Fibroblast of lung (primary cell): Measurements from ENCODE around the gene PHLDA1. TPM values are rescaled to one million over a fixed set of nuclear protein-coding genes. Genes with fewer than 3 reads are reported as not detected.

Source experiments
- DNase-seq, 2 donors: peaks; one replicate each; pipeline versions ENCODE4 v3.0.0 to v3.0.0-alpha.2; 2010; ENCODE audit warnings: low read depth in 2 of 2
- H2AFZ ChIP-seq: 2 replicates; pipeline ENCODE4 v1.5.1; 2012; ENCODE audit warnings: low read length, control low read depth, inconsistent platforms
- H3K27ac ChIP-seq: 2 replicates; pipeline ENCODE4 v1.5.1; 2011; ENCODE audit warnings: low read length, control low read depth; ENCODE audit not compliant: insufficient read depth
- H3K27me3 ChIP-seq: 2 replicates; pipeline ENCODE4 v1.5.1; 2011; ENCODE audit warnings: mild to moderate bottlenecking, low read length; ENCODE audit not compliant: control insufficient read depth, insufficient read depth
- H3K36me3 ChIP-seq: 2 replicates; pipeline ENCODE4 v1.5.1; 2011; ENCODE audit warnings: low read length; ENCODE audit not compliant: control insufficient read depth, insufficient read depth
- H3K4me1 ChIP-seq: 2 replicates; pipeline ENCODE4 v1.5.1; 2011; ENCODE audit warnings: low read length; ENCODE audit not compliant: control insufficient read depth, insufficient read depth; ENCODE audit errors: extremely low read depth
- H3K4me2 ChIP-seq: 2 replicates; pipeline ENCODE4 v1.5.1; 2011; ENCODE audit warnings: low read length, control low read depth; ENCODE audit not compliant: insufficient read depth; ENCODE audit errors: extremely low read depth
- H3K4me3 ChIP-seq, 4 experiments: fragments of 200-600 bp in 1 of 4; sonication (generic) in 1 of 4; replicated peaks in 1 of 4; 2 replicates each; pipeline ENCODE4 v1.5.1; 2011 to 2016; ENCODE audit warnings: low read length in 4 of 4, low read depth in 3 of 4, mild to moderate bottlenecking in 3 of 4, control low read depth in 2 of 4, inconsistent platforms in 1 of 4, mixed read lengths in 1 of 4; ENCODE audit not compliant: insufficient read depth in 1 of 4; ENCODE audit errors: control extremely low read depth in 1 of 4
- H3K79me2 ChIP-seq: 2 replicates; pipeline ENCODE4 v1.5.1; 2012; ENCODE audit warnings: mild to moderate bottlenecking, low read length, inconsistent platforms; ENCODE audit not compliant: control insufficient read depth, insufficient read depth
- H3K9ac ChIP-seq: 2 replicates; pipeline ENCODE4 v1.5.1; 2011; ENCODE audit warnings: mild to moderate bottlenecking, low read length, control low read depth; ENCODE audit not compliant: insufficient read depth
- H3K9me3 ChIP-seq: 2 replicates; pipeline ENCODE4 v1.5.1; 2012; ENCODE audit warnings: low read depth, low read length; ENCODE audit not compliant: control insufficient read depth, insufficient read depth
- H4K20me1 ChIP-seq: 2 replicates; pipeline ENCODE4 v1.5.1; 2011; ENCODE audit warnings: low read length; ENCODE audit not compliant: control insufficient read depth, insufficient read depth; ENCODE audit errors: extremely low read depth
- CTCF ChIP-seq, 2 donors: IDR thresholded peaks in 1 of 2; conservative IDR thresholded peaks in 1 of 2; 1 replicate in 1 of 2; 2 replicates in 1 of 2; pipeline ENCODE4 v1.5.1; 2011 to 2012; ENCODE audit warnings: low read length in 2 of 2, control low read depth in 1 of 2, inconsistent platforms in 1 of 2, low read depth in 1 of 2, mild to moderate bottlenecking in 1 of 2
- EZH2 ChIP-seq: IDR thresholded peaks from 2 replicates; pipeline ENCODE4 v1.5.1; 2012; ENCODE audit warnings: low read length, control low read depth, mild to moderate bottlenecking; ENCODE audit errors: missing control alignments
- polyA plus RNA-seq, 2 donors: library from polyadenylated mRNA; depleted of rRNA in 1 of 2; stranded (reverse) in 1 of 2; unstranded in 1 of 2; fragments of >200 nt; gene quantifications; 2 replicates each; pipeline ENCODE4 v1.2.1, GENCODE V29; 2011 to 2012; ENCODE audit warnings: missing spikeins in 1 of 2
- total RNA-seq: library from RNA; depleted of rRNA; stranded (reverse); fragments of >200 nt; gene quantifications from 2 replicates; pipeline ENCODE4 v1.2.1, GENCODE V29; 2014

The PHLDA1 gene
- total and polyA plus RNA-seq, 2 donors (not counting 1 experiment from before 2014, with no cell fraction given) = 48.1 to 252 TPM

- Histone ChIP-seq H3K9me3 (no peaks in the 10 kb centered on the region), H3K9ac (no peak overlapping the region), H4K20me1 (no peaks in the 10 kb centered on the region), H3K4me2 (no peak overlapping the region), H3K36me3 (no peaks in the 10 kb centered on the region), H3K27me3 (no peaks in the 10 kb centered on the region), H2AFZ (no peak overlapping the region), H3K4me1 (peaks cover 2% of the 10 kb centered on the region), H3K79me2 (peaks cover 99% of the 10 kb centered on the region), H3K27ac (no peak overlapping the region), H3K4me3 (no peak overlapping the region)
- no peak for DNase-seq
- TF ChIP-seq CTCF (conservative IDR thresholded peaks at IDR 0.05 in 1 of 2, IDR thresholded peaks at IDR 0.05 in 1 of 2; ENCODE audit: low read depth in 1 of 2, low read length in 2 of 2) (no peak), EZH2 (no peak)
Measured at GRCh38 chr12:76078748-76079147, 47.2 kb upstream of the PHLDA1 start.

- no peak for TF ChIP-seq CTCF (conservative IDR thresholded peaks at IDR 0.05 in 1 of 2, IDR thresholded peaks at IDR 0.05 in 1 of 2; ENCODE audit: low read depth in 1 of 2, low read length in 2 of 2)
- TF ChIP-seq EZH2 = no peak
- Histone ChIP-seq H4K20me1 (no peaks in the 10 kb centered on the region), H3K9me3 (no peaks in the 10 kb centered on the region), H3K4me1 (peaks cover under 1% of the 10 kb centered on the region), H3K4me2 (no peak overlapping the region), H3K9ac (no peak overlapping the region), H3K4me3 (no peak overlapping the region), H3K36me3 (peaks cover 3% of the 10 kb centered on the region), H2AFZ (no peak overlapping the region), H3K27ac (no peak overlapping the region), H3K27me3 (no peaks in the 10 kb centered on the region), H3K79me2 (peaks cover 99% of the 10 kb centered on the region)
- DNase-seq = no peak
Measured at GRCh38 chr12:76075448-76075847, 43.9 kb upstream of the PHLDA1 start.

GRCh38 chr12:76074701-76075336 is 43.2 kb upstream of the PHLDA1 start:
- H4K20me1 ChIP-seq = no peaks in the 10 kb centered on the region

More at GRCh38 chr12:76074701-76075336, 43.2 kb upstream of the PHLDA1 start:
- no peak for DNase-seq
- H3K4me3 ChIP-seq = no peak overlapping the region
- H3K27me3 ChIP-seq = no peaks in the 10 kb centered on the region
- no peak overlapping the region for H3K9ac ChIP-seq
- TF ChIP-seq CTCF (conservative IDR thresholded peaks at IDR 0.05 in 1 of 2, IDR thresholded peaks at IDR 0.05 in 1 of 2; ENCODE audit: low read depth in 1 of 2, low read length in 2 of 2) (no peak), EZH2 (no peak)
- no peak overlapping the region for H3K4me2 ChIP-seq
- H3K79me2 ChIP-seq = peaks cover 99% of the 10 kb centered on the region
- no peak overlapping the region for H2AFZ ChIP-seq
- no peaks in the 10 kb centered on the region for H3K4me1 ChIP-seq
- no peaks in the 10 kb centered on the region for H3K9me3 ChIP-seq
- peaks cover 6% of the 10 kb centered on the region for H3K36me3 ChIP-seq
- H3K27ac ChIP-seq = no peak overlapping the region
